Measurements from ENCODE around the gene UBL3.
A peak's percentile ranks its signal among the peaks of the same experiment; 100 is the strongest.

Gene UBL3

DNA sequence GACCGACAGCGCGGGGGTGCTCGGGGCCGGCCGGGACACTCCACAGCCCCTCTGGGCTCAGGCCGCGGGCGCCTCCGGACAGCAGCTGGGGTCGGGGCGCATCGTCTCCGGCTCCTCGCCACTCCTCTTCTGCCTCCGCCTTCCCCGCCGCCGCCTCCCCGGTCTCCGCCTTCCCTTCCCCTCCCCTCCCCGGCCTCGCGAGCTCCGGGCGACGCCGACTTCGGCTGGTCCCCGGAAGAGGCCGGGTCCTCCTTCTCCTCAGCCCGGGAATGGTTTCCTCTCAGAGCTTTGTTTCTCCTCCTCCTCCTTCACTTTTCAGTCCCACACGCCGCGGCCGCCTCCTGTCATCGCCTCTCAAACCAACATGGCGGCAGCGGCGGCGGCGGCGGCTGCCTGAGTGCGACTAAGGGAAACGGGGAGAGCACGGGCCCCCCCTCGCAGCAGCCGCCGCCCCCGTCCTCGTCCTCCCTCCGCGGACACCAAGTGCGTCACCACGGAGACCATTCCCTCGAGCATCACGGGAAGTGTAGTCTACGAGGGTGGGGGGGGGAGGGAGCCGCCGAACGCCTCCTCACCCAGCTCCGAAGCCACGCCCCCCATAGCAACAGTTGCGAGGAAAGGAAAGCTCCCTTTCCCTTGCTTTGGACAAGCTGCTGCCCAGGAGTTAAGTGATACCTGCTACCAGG lies at the start of gene UBL3:
Gene UBL3, minus strand, starts transcription at position 405 of the 686 bp plus-strand sequence. CDS start 1,079 bp downstream, outside the sequence.
- peak; percentile 86 for ATAC-seq

- no peak for ATAC-seq
Observed at GRCh38 chr13:29897102-29897501, 46.7 kb upstream of the UBL3 start.

DNA sequence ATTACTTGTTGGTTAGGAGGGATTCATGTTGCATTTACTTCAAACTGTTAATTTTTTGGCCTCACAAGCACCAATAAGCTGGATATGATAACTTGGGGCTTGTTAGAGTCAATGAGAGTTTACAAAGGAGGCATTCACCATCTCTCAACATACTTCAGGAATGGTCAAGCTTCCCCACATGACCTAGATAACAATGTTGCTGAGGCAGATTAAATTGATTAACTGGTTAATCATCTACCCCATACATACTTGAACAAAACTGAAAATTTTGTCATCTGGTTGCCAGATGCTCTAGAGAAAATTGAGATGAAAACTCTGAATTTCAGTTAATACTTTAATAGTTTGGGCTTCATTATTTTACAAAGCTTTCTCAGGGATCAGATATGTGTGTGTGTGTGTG lies 43.0 kb upstream of the UBL3 start:
- no peak for ATAC-seq

DNA sequence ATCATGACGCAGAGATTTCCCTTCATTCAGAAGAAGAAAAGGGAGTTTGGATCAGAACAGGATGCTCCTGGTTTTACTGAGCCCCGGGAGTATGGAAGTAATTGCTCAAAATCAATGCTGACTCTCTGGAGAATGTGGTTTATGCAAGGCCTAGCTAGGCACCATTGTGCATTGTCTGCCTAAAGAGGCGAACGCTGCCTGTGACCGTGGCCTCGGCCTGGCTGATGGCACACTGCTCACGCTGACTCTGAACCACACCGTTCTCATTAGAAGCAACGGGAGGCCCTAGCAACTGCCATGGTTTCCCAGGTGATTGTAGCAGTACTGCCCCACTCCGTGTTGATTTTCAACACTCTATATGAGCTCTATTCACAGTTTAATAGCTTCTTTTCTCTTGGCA lies 41.7 kb upstream of the UBL3 start:
- no peak for ATAC-seq

- ATAC-seq = no peak
Observed at GRCh38 chr13:29889111-29889510, 38.7 kb upstream of the UBL3 start.

DNA sequence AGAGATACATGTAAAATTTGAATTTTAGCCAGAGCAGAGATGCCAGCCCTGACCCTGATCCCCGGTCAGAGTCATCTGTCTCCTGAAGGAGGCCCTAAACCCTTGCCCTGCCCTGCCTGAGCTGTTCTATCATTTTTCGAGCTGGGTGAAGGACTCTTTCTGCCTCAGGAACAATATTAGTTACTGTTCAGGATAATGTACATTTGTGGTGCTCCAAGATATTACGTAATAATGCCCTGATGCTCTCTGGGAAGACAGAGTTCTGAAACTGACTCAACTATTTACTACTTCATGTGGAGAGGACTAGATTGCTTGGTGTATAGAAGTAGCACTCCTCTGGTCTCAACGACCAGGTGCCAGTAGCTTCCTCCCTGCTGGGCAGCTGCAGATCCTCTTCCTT lies 37.9 kb upstream of the UBL3 start:
- no peak for ATAC-seq

- ATAC-seq = no peak
Observed at GRCh38 chr13:29887686-29888085, 37.3 kb upstream of the UBL3 start.

DNA sequence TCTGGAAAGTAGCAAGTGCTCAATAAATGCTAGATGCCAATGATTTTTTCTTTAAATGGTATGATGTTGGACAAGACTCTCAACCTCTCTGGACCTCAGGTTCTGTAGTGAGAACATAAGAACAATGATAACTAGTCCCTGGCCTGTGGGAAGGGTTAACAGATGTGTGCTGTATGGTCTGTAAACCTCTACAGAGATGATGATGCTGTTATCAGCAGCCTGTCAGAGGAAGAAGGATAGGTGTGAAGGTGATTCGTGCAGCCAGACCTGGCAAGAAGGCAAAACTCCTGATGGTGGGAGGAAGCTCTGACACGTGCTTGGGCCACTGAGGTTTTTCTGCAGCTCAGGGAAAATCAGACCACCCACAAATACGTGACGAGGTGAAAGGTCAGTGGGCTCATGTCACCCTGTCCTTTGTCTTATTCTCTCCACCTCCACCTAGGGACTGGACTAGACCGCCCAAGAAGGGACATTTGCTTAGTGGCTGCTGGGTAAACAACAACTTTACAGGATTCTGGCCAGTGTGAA lies 36.7 kb upstream of the UBL3 start:
- peak; percentile 22 to 27 for ATAC-seq

GRCh38 chr13:29886446-29886845 lies 36.0 kb upstream of the UBL3 start:
- ATAC-seq = peak; percentile 97 to 98

GRCh38 chr13:29885989-29886388 lies 35.6 kb upstream of the UBL3 start:
- ATAC-seq = peak; percentile 18 to 39

DNA sequence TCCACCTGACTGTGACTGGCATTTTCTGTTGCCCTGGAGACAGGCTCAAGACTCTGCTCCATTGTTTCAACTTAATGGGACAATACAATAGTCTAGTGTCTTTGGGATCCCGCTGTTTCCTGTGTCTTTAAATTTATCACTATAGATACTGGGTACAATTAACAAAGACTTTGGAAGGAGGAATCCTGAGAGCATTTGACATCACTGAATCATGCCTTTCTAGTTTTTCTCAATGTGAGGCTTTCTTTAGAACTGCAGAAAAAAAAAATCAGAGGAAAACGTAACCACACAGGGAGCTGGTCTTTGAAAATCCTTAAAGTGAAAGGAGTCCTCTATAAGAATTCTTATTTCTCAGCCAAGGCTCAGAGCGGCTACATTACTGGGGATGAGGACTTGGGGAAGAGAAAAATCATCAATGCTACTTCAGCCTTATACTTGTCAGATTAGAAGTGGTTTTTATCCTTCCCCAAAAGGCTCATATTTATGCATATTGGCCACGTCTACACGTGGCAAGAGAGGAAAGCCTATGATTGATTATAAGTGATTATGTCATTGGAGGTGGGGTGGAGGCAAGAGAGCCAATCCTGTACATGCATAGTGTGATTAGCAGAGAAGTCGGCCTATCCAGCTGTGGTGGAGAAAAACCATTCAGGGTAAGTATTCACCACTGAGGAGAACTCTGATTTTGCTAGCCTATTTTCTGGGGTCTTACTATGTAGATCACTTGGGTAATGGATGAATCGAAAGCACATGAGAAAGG lies 34.4 kb upstream of the UBL3 start:
- ATAC-seq = no peak

DNA sequence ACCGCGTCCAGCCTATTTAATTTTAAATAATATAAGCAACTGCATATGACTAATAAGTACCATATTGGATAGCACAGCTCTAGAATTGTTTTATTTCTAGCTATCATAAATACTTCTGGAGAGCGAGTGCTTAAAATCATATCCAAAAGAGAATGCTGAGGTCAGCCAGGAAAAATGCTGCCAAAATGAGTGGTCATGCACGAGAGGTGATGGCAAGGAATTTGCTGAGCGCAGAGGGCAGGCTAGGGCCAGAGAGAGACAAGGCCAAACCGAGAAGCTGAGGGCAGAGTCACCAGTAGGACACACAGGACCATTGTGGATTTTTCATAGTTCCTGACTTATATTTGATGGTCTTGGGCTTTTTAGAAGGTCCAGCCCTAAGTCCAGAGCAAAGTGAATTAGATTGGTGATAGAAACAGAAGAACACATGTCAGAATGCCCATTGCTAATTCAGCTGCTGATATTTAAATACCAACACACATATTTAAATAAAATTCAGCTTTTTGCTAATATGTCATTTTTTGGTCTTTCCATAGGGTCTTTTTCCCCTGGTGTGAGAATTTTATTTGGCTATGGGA lies 33.6 kb upstream of the UBL3 start:
- ATAC-seq = no peak

DNA sequence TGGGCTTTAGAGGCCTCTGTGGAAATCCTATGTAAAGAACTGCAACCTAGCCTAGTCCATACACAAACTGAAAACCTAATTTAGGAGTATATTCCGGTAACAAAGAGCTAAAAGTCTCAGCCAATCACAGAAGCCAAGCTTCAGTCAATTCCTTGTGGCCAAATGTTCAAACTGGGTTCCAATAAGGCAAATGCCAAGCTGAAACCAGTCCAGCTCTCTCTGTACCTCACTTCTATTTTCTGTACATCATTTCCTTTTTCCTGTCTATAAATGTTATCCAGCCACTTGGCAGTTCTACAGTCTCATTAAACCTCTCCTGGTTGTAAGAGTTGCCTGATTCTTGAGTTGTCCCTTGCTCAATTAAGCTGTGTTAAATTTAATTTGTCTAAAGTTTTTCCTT lies 31.7 kb upstream of the UBL3 start:
- no peak for ATAC-seq

GRCh38 chr13:29878101-29878500 lies 27.7 kb upstream of the UBL3 start:
- ATAC-seq = no peak

DNA sequence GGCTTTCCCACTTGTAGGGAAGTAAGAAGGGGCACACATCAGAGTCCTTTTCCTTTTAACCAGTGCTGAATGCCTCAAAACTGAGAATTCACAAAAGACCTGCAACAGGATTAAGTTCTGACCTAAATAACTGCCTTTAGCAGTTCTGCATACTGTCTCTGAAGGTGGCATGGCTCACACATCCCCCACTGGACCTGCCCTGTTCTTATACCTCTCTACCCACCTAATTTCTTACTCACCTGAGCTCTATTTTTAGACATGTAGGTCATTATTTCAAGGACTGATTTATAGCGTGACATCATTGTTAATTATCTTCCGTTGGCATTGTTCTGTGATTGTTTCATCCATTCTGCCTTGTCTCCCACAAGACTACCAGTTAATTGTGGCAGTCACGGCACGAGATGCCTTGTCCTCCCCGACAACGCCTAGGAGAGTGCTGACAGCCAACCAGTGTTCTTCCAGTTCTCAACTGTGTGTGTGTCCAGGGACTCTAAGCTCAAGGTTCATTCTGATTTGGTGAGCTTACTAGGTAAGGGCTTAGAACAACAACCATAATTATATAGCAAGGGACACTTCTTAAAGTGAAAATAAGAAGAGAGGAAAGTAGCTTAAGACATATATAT lies 27.1 kb upstream of the UBL3 start:
- ATAC-seq = no peak

DNA sequence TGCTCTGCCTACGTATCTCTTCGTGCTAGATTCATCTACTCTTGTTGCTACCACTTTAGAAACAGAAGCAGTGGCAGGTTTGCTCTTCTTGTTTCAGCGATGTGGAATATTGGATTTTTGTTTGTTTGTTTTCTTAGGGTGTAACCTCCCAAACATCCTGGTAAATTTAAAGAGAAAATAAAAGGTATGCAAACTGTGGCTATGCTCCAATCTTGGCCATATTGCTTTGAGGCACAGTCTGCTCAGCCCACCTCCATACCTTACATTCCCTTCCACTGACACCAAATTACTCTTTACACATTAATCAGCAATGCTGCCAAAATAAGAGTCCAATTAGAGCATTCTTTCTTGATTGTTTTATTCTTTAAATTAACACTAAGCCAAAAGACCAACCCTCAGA lies 25.2 kb upstream of the UBL3 start:
- ATAC-seq = no peak

GRCh38 chr13:29868581-29868980 lies 18.2 kb upstream of the UBL3 start:
- no peak for ATAC-seq

- ATAC-seq = no peak
Observed at GRCh38 chr13:29865934-29866333, 15.5 kb upstream of the UBL3 start.

DNA sequence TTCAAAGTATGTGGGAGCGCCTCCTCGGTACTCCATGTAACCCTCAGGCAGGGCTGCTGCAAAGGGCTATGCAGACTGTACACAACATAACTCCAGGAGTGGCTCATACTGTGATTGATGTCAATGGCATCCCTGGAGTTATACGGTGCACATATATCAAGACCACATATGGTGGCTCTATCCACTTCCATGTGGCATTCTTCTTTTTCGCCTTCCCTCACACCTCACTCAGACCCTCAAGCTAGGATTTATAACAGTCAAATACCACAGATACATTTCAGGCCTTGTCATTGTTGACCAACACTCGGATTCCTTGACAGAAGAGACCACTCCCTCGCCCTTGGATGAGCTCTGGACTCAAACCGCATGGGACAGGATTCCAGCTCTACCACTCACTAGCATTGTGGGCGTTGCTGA lies 11.3 kb upstream of the UBL3 start:
- no peak for ATAC-seq

- ATAC-seq = peak in 1 of 2 donors; percentile 23
Observed at GRCh38 chr13:29859971-29860370, 9.6 kb upstream of the UBL3 start.

DNA sequence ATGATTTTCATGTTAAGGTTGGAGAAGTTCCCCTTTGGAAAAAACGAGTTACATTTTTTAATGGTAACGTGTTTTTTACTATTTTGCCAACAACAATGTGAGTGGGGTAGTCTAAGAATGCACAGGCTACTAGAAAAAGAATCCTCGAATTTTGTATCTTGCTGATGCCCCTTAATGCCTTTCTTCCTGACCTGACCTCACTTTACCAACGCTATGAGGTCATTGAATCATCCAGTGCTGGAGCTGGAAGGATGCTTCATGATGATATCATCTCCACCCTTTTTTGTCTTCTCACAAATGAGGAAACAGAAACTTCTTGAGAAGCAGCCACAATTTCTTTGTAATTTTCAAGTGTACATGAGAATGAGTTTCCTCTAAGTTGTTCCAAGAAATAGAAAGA lies 8.2 kb upstream of the UBL3 start:
- peak in 1 of 2 donors; percentile 31 for ATAC-seq

DNA sequence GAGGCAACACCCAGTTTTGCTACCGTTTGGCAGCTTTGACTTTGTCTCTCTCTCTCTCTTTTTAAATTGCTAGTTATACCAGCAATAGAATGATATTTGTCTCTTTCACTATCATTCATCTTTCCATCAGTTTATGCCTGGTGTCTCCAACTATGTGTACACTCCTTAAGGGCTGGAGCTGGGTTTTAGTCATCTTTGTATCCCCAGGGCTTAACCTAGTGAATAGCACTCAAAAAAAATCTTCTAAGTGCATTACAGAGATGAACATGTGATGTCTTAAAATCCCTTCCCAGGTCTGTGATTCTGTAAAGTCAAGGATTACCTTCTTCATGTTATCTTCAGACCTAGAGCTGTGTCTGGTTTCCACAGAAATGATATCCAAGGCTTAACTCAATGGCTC lies 7.8 kb upstream of the UBL3 start:
- no peak for ATAC-seq

GRCh38 chr13:29857085-29857484 lies 6.7 kb upstream of the UBL3 start:
- no peak for ATAC-seq

All from activated CD4-positive, CD25-positive, alpha-beta regulatory T cell treated with anti-CD3 and anti-CD28 coated beads, Interleukin-2, amount 50 U/mL, for 24 hours (primary cell).